ENCODE data around the gene RHPN2.
"Not testable (repeated sequence)": the region's sequence is repeated elsewhere in the genome, so short reads cannot be mapped to it uniquely, and the experiment has no call there.

The RHPN2 gene

GRCh38 chr19:33048806-33049676 lies 15.6 kb downstream of the RHPN2 start:
- Mint-ChIP-seq H3K4me3 (no peak overlapping the region), H3K27ac (no peak overlapping the region), H3K27me3 (no peaks in the 10 kb centered on the region), H3K9me3 (no peaks in the 10 kb centered on the region), H3K4me1 (no peaks in the 10 kb centered on the region)
- DNase-seq, result no peak
- no peak for ATAC-seq

GRCh38 chr19:33047422-33047821 lies 17.3 kb downstream of the RHPN2 start:
- Mint-ChIP-seq H3K27me3 (no peaks in the 10 kb centered on the region), H3K4me1 (no peaks in the 10 kb centered on the region), H3K9me3 (no peaks in the 10 kb centered on the region), H3K27ac (no peak overlapping the region), H3K4me3 (no peak overlapping the region)
- ATAC-seq, result no peak
- no peak for DNase-seq

- H3K4me3 Mint-ChIP-seq, DNase-seq, H3K27me3 Mint-ChIP-seq, H3K27ac Mint-ChIP-seq, H3K9me3 Mint-ChIP-seq, ATAC-seq: not testable (repeated sequence)
- peaks cover 15% of the 10 kb centered on the region for H3K4me1 Mint-ChIP-seq
Observed at GRCh38 chr19:33041828-33042160, 22.9 kb downstream of the RHPN2 start.

- peaks cover 15% of the 10 kb centered on the region for H3K4me1 Mint-ChIP-seq
Observed at GRCh38 chr19:33040994-33041827, 23.5 kb downstream of the RHPN2 start.

GRCh38 chr19:33039815-33040214 lies 24.9 kb downstream of the RHPN2 start:
- Mint-ChIP-seq H3K4me3 (no peak overlapping the region), H3K27ac (no peak overlapping the region), H3K9me3 (no peaks in the 10 kb centered on the region), H3K4me1 (peaks cover 15% of the 10 kb centered on the region), H3K27me3 (no peaks in the 10 kb centered on the region)
- no peak for ATAC-seq
- DNase-seq, result no peak

More at GRCh38 chr19:33040994-33041827, 23.5 kb downstream of the RHPN2 start:
- Mint-ChIP-seq H3K4me3 (no peak overlapping the region), H3K27ac (no peak overlapping the region), H3K9me3 (no peaks in the 10 kb centered on the region), H3K27me3 (no peaks in the 10 kb centered on the region)
- no peak for DNase-seq
- no peak for ATAC-seq

- no peak overlapping the region for H3K27ac Mint-ChIP-seq
- no peak for ATAC-seq
- no peak for DNase-seq
Observed at GRCh38 chr19:33039108-33039599, 25.5 kb downstream of the RHPN2 start.

GRCh38 chr19:33037168-33038025 lies 27.3 kb downstream of the RHPN2 start:
- peak overlapping the region; percentile 8 to 91 for H3K27ac Mint-ChIP-seq
- ATAC-seq, H3K27me3 Mint-ChIP-seq, H3K9me3 Mint-ChIP-seq: not testable (repeated sequence)
- H3K4me3 Mint-ChIP-seq, result peak overlapping the region; percentile 77 to 82
- DNase-seq, result peak; percentile 18 to 23
- H3K4me1 Mint-ChIP-seq, result peaks cover 15% of the 10 kb centered on the region

More at GRCh38 chr19:33039108-33039599, 25.5 kb downstream of the RHPN2 start:
- Mint-ChIP-seq H3K4me3 (no peak overlapping the region), H3K4me1 (peaks cover 15% of the 10 kb centered on the region), H3K27me3 (no peaks in the 10 kb centered on the region), H3K9me3 (no peaks in the 10 kb centered on the region)

GRCh38 chr19:33036370-33037167 lies 28.1 kb downstream of the RHPN2 start:
- DNase-seq, ATAC-seq, H3K4me3 Mint-ChIP-seq, H3K27ac Mint-ChIP-seq, H3K27me3 Mint-ChIP-seq, H3K9me3 Mint-ChIP-seq: not testable (repeated sequence)
- peaks cover 15% of the 10 kb centered on the region for H3K4me1 Mint-ChIP-seq

- ATAC-seq (no peak), DNase-seq (no peak)
- H3K27me3 Mint-ChIP-seq, result no peaks in the 10 kb centered on the region
- H3K4me1 Mint-ChIP-seq, result peaks cover 15% of the 10 kb centered on the region
- H3K27ac Mint-ChIP-seq, result no peak overlapping the region
- H3K9me3 Mint-ChIP-seq, result no peaks in the 10 kb centered on the region
- H3K4me3 Mint-ChIP-seq, result no peak overlapping the region
Observed at GRCh38 chr19:33035461-33035860, 29.2 kb downstream of the RHPN2 start.

- peak overlapping the region in 1 of 2 donors; percentile 12 for H3K27ac Mint-ChIP-seq
- no peak for ATAC-seq
- no peak for DNase-seq
- H3K4me3 Mint-ChIP-seq, result no peak overlapping the region
- peaks cover 4% of the 10 kb centered on the region for H3K4me1 Mint-ChIP-seq
- H3K27me3 Mint-ChIP-seq, result no peaks in the 10 kb centered on the region
- H3K9me3 Mint-ChIP-seq, result peaks cover 0 to 7% of the 10 kb centered on the region in 2 donors
Observed at GRCh38 chr19:33032218-33032781, 32.4 kb downstream of the RHPN2 start.

GRCh38 chr19:33029746-33030303 lies 34.9 kb downstream of the RHPN2 start:
- H3K4me1 Mint-ChIP-seq, result no peaks in the 10 kb centered on the region
- H3K4me3 Mint-ChIP-seq, result no peak overlapping the region
- ATAC-seq, result no peak

GRCh38 chr19:33026602-33027001 lies 38.1 kb downstream of the RHPN2 start:
- not testable (repeated sequence) for ATAC-seq, H3K27me3 Mint-ChIP-seq, H3K27ac Mint-ChIP-seq, H3K4me1 Mint-ChIP-seq, H3K4me3 Mint-ChIP-seq, H3K9me3 Mint-ChIP-seq, DNase-seq

More at GRCh38 chr19:33029746-33030303, 34.9 kb downstream of the RHPN2 start:
- DNase-seq, result no peak
- Mint-ChIP-seq H3K27me3 (no peaks in the 10 kb centered on the region), H3K27ac (no peak overlapping the region), H3K9me3 (peaks cover 0 to 7% of the 10 kb centered on the region in 2 donors)

GRCh38 chr19:33025468-33026238 lies 39.0 kb downstream of the RHPN2 start:
- ATAC-seq, H3K9me3 Mint-ChIP-seq, H3K27me3 Mint-ChIP-seq, DNase-seq, H3K4me1 Mint-ChIP-seq, H3K4me3 Mint-ChIP-seq: not testable (repeated sequence)
- peak overlapping the region in 1 of 2 donors; percentile 7 for H3K27ac Mint-ChIP-seq
